IPS-11a (cell line): Measurements from ENCODE around the gene ARL5B.

Experiments
- H3K4me3 ChIP-seq: one replicate; pipeline ENCODE4 v1.5.1; 2013; ENCODE audit warnings: low read depth, low read length, control low read depth

The ARL5B gene

DNA sequence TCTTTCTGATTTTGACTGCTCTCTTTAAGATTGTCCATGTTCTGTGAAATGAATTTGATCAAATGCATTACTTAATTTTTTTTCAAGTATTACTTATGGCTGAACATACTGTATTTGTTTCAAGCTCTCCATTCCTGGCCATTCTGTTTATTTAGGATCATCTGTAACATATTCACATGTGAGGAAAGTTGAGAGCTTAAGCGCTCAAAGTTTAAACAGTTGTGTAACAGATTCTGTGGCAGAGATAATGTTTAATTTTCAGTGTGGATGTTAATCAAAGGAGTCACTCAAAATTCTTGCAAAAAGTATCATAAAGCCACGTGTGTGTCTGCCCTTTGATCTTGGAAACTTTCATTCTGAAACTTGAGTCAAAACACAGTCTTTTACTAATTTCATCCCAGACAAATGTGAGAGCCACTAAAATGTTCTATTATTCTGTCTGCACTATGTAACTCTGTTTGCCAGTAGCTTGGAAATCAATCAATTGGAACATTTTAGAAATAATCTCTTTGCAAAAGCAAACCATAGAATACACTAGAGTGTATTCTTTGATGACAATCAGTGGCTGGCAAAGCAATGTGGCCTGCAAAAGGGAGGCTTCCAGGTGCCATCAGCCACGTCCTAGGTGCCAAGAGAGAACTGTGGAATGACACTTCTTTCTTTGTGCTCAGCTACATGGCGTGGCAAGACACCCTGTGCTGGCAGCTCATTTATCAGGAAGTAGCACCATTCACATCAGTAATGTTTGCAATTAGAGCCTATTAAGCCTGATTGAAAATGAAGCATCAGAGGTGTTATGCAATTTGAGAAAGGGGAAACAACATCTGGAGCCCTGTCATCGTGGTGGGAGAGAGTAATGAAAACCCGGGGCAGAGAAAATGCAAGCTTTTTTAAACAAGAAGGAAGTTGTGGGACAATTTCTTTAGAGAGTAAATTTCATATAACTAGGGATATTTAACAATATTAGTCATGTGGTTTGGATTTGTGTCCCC lies 40.9 kb downstream of the ARL5B start:
- H3K4me3 ChIP-seq = no peak overlapping the region

- H3K4me3 ChIP-seq = no peak overlapping the region
Measured at GRCh38 chr10:18703521-18703920, 44.3 kb downstream of the ARL5B start.

- no peak overlapping the region for H3K4me3 ChIP-seq
Measured at GRCh38 chr10:18710201-18710653, 51.0 kb downstream of the ARL5B start.

GRCh38 chr10:18713077-18713476 lies 53.8 kb downstream of the ARL5B start:
- no peak overlapping the region for H3K4me3 ChIP-seq

GRCh38 chr10:18718991-18719390 lies 59.8 kb downstream of the ARL5B start:
- no peak overlapping the region for H3K4me3 ChIP-seq

DNA sequence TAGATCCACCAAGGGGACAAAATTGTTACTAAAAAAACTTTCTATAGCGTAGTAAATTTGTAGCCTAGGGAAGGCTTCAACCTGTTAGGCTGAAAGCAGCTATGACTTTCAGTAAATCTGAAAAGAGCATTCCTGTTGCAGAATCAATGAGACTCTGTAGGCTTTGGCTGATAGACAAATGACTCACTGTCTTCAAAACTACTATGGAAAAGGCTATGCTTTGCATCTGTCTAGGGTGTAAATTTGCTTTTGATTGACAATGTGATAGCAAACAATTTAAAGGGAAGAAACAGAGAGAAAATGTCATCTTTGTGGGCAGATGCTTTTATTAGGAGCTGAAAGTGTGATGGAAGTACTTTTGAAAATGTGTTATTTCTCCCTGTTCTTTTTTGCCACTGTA lies 60.6 kb downstream of the ARL5B start:
- no peak overlapping the region for H3K4me3 ChIP-seq

GRCh38 chr10:18721067-18721466 lies 61.8 kb downstream of the ARL5B start:
- H3K4me3 ChIP-seq = no peak overlapping the region

DNA sequence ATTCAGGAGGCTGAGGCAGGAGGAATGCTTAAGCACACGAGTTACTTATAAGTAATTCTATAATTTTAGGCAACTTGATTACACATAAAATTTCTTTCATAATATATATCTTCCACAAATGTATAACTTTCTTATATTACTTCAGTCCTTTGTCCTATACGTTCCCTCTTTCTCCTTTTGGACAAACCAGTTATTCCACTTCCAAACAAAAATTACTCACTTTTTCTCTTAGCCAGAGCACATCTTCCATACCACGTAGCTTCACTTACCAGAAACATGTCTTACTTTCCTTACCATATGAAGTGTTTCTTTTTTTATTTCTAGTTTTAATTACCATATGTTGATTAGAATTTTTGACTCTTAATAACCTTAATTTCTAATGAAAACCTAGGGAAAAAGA lies 64.6 kb downstream of the ARL5B start:
- no peak overlapping the region for H3K4me3 ChIP-seq
